ENCODE results near the gene SHMT1.

SHMT1 gene

GRCh38 chr17:18281788-18282187 lies 81.6 kb downstream of the SHMT1 start:
- DNase-seq = no peak

GRCh38 chr17:18280766-18281371 lies 82.5 kb downstream of the SHMT1 start:
- DNase-seq = no peak

- no peak for DNase-seq
Measured at GRCh38 chr17:18280249-18280648, 83.1 kb downstream of the SHMT1 start.

GRCh38 chr17:18278867-18279266 lies 84.5 kb downstream of the SHMT1 start:
- no peak for DNase-seq

Measured in T-helper 2 cell (primary cell).